ENCODE results near the gene ARID2. TPM values are rescaled to one million over a fixed set of nuclear protein-coding genes. Genes with fewer than 3 reads are reported as not detected.

Gene ARID2
- total and polyA plus RNA-seq, 2 experiments from 2014 or later: 26.5 to 54.9 TPM

DNA sequence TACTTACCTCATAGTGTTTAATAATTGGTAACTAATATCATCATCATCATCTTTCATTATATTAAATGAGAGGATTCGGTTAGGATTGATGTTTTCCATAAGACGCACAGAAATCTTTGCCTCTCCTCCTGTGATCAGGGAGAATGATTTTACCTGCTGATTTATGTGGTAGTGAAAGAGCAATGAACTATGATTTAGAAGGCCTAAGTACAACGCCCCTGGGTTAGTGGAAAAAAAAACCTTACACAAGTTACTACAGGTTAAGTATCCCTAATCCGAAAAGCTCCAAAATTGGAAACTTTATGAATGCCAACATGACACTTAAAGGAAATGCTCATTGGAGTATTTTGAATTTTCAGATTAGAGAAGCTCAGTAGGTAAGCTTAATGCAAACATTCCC, 55.8 kb downstream of the ARID2 start:
- no peaks in the 10 kb centered on the region for H3K9me2 ChIP-seq (ENCODE audit: insufficient read depth)
- no peak overlapping the region for H3K4me2 ChIP-seq
- no peak overlapping the region for H3K27ac ChIP-seq (ENCODE audit: low read depth)
- no peaks in the 10 kb centered on the region for H3F3A ChIP-seq (replicated peaks; ENCODE audit: low read depth)
- H3K79me2 ChIP-seq (replicated peaks; ENCODE audit: insufficient read depth): peaks cover 92% of the 10 kb centered on the region
- H3K4me1 Mint-ChIP-seq: peaks cover 19% of the 10 kb centered on the region
- no peak for TF ChIP-seq STAT1 (IDR thresholded peaks at IDR 0.05; ENCODE audit: unreplicated experiment)
- TF ChIP-seq EZH2 (IDR thresholded peaks at IDR 0.05; ENCODE audit: low read depth, unreplicated experiment): no peak
- TF ChIP-seq, protein P1, sequence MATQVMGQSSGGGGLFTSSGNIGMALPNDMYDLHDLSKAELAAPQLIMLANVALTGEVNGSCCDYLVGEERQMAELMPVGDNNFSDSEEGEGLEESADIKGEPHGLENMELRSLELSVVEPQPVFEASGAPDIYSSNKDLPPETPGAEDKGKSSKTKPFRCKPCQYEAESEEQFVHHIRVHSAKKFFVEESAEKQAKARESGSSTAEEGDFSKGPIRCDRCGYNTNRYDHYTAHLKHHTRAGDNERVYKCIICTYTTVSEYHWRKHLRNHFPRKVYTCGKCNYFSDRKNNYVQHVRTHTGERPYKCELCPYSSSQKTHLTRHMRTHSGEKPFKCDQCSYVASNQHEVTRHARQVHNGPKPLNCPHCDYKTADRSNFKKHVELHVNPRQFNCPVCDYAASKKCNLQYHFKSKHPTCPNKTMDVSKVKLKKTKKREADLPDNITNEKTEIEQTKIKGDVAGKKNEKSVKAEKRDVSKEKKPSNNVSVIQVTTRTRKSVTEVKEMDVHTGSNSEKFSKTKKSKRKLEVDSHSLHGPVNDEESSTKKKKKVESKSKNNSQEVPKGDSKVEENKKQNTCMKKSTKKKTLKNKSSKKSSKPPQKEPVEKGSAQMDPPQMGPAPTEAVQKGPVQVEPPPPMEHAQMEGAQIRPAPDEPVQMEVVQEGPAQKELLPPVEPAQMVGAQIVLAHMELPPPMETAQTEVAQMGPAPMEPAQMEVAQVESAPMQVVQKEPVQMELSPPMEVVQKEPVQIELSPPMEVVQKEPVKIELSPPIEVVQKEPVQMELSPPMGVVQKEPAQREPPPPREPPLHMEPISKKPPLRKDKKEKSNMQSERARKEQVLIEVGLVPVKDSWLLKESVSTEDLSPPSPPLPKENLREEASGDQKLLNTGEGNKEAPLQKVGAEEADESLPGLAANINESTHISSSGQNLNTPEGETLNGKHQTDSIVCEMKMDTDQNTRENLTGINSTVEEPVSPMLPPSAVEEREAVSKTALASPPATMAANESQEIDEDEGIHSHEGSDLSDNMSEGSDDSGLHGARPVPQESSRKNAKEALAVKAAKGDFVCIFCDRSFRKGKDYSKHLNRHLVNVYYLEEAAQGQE (IDR thresholded peaks at IDR 0.05; ENCODE audit: unreplicated experiment): no peak
- TF ChIP-seq NANOG (IDR thresholded peaks at IDR 0.05; ENCODE audit: borderline replicate concordance): no peak
- no peak for TF ChIP-seq EZH2phosphoT487 (IDR thresholded peaks at IDR 0.05; ENCODE audit: unreplicated experiment)
- no peak for TF ChIP-seq ZNF331 (CRISPR knock-in tag; IDR thresholded peaks at IDR 0.05; ENCODE audit: low read depth)
- TF ChIP-seq, protein P2, sequence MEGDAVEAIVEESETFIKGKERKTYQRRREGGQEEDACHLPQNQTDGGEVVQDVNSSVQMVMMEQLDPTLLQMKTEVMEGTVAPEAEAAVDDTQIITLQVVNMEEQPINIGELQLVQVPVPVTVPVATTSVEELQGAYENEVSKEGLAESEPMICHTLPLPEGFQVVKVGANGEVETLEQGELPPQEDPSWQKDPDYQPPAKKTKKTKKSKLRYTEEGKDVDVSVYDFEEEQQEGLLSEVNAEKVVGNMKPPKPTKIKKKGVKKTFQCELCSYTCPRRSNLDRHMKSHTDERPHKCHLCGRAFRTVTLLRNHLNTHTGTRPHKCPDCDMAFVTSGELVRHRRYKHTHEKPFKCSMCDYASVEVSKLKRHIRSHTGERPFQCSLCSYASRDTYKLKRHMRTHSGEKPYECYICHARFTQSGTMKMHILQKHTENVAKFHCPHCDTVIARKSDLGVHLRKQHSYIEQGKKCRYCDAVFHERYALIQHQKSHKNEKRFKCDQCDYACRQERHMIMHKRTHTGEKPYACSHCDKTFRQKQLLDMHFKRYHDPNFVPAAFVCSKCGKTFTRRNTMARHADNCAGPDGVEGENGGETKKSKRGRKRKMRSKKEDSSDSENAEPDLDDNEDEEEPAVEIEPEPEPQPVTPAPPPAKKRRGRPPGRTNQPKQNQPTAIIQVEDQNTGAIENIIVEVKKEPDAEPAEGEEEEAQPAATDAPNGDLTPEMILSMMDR (conservative IDR thresholded peaks at IDR 0.05; ENCODE audit: low read depth in 2 of 2): no peak
- TF ChIP-seq, protein P3, sequence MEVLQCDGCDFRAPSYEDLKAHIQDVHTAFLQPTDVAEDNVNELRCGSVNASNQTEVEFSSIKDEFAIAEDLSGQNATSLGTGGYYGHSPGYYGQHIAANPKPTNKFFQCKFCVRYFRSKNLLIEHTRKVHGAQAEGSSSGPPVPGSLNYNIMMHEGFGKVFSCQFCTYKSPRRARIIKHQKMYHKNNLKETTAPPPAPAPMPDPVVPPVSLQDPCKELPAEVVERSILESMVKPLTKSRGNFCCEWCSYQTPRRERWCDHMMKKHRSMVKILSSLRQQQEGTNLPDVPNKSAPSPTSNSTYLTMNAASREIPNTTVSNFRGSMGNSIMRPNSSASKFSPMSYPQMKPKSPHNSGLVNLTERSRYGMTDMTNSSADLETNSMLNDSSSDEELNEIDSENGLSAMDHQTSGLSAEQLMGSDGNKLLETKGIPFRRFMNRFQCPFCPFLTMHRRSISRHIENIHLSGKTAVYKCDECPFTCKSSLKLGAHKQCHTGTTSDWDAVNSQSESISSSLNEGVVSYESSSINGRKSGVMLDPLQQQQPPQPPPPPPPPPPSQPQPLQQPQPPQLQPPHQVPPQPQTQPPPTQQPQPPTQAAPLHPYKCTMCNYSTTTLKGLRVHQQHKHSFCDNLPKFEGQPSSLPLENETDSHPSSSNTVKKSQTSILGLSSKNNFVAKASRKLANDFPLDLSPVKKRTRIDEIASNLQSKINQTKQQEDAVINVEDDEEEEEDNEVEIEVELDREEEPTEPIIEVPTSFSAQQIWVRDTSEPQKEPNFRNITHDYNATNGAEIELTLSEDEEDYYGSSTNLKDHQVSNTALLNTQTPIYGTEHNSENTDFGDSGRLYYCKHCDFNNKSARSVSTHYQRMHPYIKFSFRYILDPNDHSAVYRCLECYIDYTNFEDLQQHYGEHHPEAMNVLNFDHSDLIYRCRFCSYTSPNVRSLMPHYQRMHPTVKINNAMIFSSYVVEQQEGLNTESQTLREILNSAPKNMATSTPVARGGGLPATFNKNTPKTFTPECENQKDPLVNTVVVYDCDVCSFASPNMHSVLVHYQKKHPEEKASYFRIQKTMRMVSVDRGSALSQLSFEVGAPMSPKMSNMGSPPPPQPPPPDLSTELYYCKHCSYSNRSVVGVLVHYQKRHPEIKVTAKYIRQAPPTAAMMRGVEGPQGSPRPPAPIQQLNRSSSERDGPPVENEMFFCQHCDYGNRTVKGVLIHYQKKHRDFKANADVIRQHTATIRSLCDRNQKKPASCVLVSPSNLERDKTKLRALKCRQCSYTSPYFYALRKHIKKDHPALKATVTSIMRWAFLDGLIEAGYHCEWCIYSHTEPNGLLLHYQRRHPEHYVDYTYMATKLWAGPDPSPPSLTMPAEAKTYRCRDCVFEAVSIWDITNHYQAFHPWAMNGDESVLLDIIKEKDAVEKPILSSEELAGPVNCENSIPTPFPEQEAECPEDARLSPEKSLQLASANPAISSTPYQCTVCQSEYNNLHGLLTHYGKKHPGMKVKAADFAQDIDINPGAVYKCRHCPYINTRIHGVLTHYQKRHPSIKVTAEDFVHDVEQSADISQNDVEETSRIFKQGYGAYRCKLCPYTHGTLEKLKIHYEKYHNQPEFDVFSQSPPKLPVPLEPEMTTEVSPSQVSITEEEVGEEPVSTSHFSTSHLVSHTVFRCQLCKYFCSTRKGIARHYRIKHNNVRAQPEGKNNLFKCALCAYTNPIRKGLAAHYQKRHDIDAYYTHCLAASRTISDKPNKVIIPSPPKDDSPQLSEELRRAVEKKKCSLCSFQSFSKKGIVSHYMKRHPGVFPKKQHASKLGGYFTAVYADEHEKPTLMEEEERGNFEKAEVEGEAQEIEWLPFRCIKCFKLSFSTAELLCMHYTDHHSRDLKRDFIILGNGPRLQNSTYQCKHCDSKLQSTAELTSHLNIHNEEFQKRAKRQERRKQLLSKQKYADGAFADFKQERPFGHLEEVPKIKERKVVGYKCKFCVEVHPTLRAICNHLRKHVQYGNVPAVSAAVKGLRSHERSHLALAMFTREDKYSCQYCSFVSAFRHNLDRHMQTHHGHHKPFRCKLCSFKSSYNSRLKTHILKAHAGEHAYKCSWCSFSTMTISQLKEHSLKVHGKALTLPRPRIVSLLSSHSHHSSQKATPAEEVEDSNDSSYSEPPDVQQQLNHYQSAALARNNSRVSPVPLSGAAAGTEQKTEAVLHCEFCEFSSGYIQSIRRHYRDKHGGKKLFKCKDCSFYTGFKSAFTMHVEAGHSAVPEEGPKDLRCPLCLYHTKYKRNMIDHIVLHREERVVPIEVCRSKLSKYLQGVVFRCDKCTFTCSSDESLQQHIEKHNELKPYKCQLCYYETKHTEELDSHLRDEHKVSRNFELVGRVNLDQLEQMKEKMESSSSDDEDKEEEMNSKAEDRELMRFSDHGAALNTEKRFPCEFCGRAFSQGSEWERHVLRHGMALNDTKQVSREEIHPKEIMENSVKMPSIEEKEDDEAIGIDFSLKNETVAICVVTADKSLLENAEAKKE (CRISPR knock-in tag; IDR thresholded peaks at IDR 0.05): no peak
- TF ChIP-seq ZNF114 (CRISPR knock-in tag; IDR thresholded peaks at IDR 0.05): no peak
- TF ChIP-seq CREB1 (CRISPR knock-in tag; IDR thresholded peaks at IDR 0.05; ENCODE audit: low read depth): no peak
- TF ChIP-seq, protein P4, sequence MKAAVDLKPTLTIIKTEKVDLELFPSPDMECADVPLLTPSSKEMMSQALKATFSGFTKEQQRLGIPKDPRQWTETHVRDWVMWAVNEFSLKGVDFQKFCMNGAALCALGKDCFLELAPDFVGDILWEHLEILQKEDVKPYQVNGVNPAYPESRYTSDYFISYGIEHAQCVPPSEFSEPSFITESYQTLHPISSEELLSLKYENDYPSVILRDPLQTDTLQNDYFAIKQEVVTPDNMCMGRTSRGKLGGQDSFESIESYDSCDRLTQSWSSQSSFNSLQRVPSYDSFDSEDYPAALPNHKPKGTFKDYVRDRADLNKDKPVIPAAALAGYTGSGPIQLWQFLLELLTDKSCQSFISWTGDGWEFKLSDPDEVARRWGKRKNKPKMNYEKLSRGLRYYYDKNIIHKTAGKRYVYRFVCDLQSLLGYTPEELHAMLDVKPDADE (IDR thresholded peaks at IDR 0.05): no peak
- no peak for TF ChIP-seq POLR2AphosphoS5 (IDR thresholded peaks at IDR 0.05; ENCODE audit: low read depth)
- H3K36me3 ChIP-seq (ENCODE audit: insufficient read depth): no peaks in the 10 kb centered on the region
- no peaks in the 10 kb centered on the region for H3K9me3 Mint-ChIP-seq
- H3K27me3 ChIP-seq (ENCODE audit: insufficient read depth): no peaks in the 10 kb centered on the region
- no peak overlapping the region for H3K4me3 Mint-ChIP-seq
- no peak overlapping the region for H2AFZ ChIP-seq
- no peak for ATAC-seq
- H3K4me1 ChIP-seq (ENCODE audit: insufficient read depth): peaks cover 13% of the 10 kb centered on the region; the same call in 1 of the 2 replicates
- no peak overlapping the region for H3K27ac Mint-ChIP-seq
- no peak overlapping the region for H3K4me3 ChIP-seq
- no peaks in the 10 kb centered on the region for H3K36me3 Mint-ChIP-seq (ENCODE audit: low read depth)
- DNase-seq (ENCODE audit: low spot score): no peak
- H3K27me3 Mint-ChIP-seq (ENCODE audit: insufficient read depth, low read depth, poor library complexity): no peaks in the 10 kb centered on the region
- peaks cover 31% of the 10 kb centered on the region for H4K20me1 ChIP-seq (replicated peaks; ENCODE audit: insufficient read depth)
